ENCODE results near the gene SPECC1L. TPM values are rescaled to one million over a fixed set of nuclear protein-coding genes. Genes with fewer than 3 reads are reported as not detected.

Gene SPECC1L
- total and polyA plus RNA-seq, 2 experiments from 2014 or later, result 19.7 to 43.2 TPM

DNA sequence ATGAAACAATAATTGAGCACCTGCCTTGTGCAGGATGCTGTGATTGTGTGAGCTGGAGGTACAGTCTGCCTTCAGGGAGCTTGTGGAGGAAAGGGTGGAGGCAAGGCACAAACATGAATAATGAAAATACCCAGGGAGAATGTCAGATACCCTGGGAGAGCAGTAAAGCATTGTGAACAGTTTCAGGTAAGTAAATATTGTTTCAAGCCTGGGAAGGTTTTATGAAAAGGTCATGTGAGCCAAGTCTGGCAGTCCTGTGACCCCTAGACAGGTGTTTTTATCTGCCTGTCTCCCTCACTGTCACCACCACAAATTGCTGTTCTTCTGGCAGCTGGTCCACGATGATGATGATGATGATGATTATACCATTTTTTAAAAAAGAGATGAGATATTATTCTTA, 32.0 kb downstream of the SPECC1L start:
- Histone ChIP-seq H3K4me1 (ENCODE audit: low read depth) (peaks cover 1% of the 10 kb centered on the region), H3K27me3 (no peaks in the 10 kb centered on the region), H3K4me3 (no peak overlapping the region), H3K9me3 (ENCODE audit: low read depth) (no peaks in the 10 kb centered on the region), H3K36me3 (peaks cover 10% of the 10 kb centered on the region), H3K27ac (peak overlapping the region; percentile 38)
- DNase-seq (ENCODE audit: low read depth in 1 of 2, low spot score in 1 of 2), result no peak
- TF ChIP-seq, protein P1, sequence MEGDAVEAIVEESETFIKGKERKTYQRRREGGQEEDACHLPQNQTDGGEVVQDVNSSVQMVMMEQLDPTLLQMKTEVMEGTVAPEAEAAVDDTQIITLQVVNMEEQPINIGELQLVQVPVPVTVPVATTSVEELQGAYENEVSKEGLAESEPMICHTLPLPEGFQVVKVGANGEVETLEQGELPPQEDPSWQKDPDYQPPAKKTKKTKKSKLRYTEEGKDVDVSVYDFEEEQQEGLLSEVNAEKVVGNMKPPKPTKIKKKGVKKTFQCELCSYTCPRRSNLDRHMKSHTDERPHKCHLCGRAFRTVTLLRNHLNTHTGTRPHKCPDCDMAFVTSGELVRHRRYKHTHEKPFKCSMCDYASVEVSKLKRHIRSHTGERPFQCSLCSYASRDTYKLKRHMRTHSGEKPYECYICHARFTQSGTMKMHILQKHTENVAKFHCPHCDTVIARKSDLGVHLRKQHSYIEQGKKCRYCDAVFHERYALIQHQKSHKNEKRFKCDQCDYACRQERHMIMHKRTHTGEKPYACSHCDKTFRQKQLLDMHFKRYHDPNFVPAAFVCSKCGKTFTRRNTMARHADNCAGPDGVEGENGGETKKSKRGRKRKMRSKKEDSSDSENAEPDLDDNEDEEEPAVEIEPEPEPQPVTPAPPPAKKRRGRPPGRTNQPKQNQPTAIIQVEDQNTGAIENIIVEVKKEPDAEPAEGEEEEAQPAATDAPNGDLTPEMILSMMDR (IDR thresholded peaks at IDR 0.05; ENCODE audit: low read depth, low read length), result no peak

DNA sequence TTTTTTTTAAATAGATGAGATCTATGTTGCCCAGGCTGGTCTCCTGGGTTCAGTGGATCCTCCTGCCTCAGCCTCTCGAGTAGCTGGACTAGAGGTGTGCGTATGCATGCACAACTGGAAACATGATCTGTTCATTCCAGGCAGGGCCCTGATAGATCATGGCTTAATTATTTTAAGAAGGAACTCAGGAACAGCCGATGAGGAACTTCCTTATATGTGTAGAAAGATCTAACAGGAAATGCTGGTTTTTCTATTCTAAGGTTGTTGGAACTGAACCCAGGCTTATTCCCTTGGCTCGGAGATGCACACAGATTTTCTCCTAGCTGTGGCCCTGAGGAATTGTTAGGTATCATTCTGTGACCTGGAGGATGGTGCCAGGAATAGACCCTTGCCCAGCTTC, 32.4 kb downstream of the SPECC1L start:
- H3K36me3 ChIP-seq, result peaks cover 10% of the 10 kb centered on the region
- H3K27ac ChIP-seq, result peak overlapping the region; percentile 55

GRCh38 chr22:24304062-24304675, 33.5 kb downstream of the SPECC1L start:
- H3K36me3 ChIP-seq, result peaks cover 10% of the 10 kb centered on the region

More for the DNA sequence above, 32.4 kb downstream of the SPECC1L start:
- TF ChIP-seq, protein P1 (IDR thresholded peaks at IDR 0.05; ENCODE audit: low read depth, low read length), result no peak
- no peaks in the 10 kb centered on the region for H3K27me3 ChIP-seq
- peaks cover 5% of the 10 kb centered on the region for H3K4me1 ChIP-seq (ENCODE audit: low read depth)
- no peak overlapping the region for H3K4me3 ChIP-seq
- no peaks in the 10 kb centered on the region for H3K9me3 ChIP-seq (ENCODE audit: low read depth)
- DNase-seq (ENCODE audit: low read depth in 1 of 2, low spot score in 1 of 2), result no peak

DNA sequence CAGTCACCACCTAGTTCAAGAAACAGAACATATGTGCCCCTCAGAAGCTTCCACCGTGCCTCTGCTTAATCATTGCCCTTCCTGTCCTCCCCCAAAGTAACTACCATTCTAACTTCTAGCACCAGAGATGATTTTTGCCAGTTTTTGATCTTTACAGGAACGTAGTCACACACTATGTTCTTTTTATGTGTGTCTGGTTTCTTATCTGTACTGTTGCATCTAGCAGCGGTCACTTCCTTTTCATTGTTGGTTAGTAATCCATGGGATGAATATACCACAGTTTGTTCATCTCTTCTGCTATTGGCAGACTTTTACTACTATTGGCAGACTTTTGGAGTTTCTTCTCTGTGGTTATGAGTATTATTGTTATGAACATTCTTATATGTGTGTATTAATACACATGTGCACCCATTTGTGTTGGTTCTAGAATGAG, 34.6 kb downstream of the SPECC1L start:
- Histone ChIP-seq H3K27ac (no peak overlapping the region), H3K36me3 (peaks cover 14% of the 10 kb centered on the region)
- peak in 1 of 2 donors; percentile 57 for DNase-seq (ENCODE audit: low read depth in 1 of 2, low spot score in 1 of 2)

More at GRCh38 chr22:24304062-24304675, 33.5 kb downstream of the SPECC1L start:
- TF ChIP-seq, protein P1 (IDR thresholded peaks at IDR 0.05; ENCODE audit: low read depth, low read length), result no peak
- no peak overlapping the region for H3K4me3 ChIP-seq
- peak overlapping the region; percentile 55 for H3K27ac ChIP-seq
- no peaks in the 10 kb centered on the region for H3K9me3 ChIP-seq (ENCODE audit: low read depth)
- peaks cover 12% of the 10 kb centered on the region for H3K4me1 ChIP-seq (ENCODE audit: low read depth)
- no peak for DNase-seq (ENCODE audit: low read depth in 1 of 2, low spot score in 1 of 2)
- no peaks in the 10 kb centered on the region for H3K27me3 ChIP-seq

DNA sequence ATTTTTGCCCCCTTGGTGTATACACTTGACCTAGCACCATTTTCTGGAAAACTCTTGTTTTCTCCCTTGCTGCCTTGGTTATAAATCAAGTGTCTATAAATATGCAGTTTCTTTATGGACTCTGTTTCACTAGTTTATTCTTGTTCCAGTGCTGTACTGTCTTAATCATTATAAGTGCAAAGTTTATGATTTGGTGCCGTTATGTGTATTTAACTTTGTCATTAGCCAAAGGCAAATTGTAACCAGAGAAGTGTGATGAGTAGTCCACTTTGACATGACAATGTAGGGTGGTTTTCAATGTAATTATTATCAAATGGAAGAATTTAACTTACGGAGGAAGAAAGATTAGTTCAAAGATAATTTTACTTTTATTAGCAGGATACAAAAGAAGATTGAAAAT, 40.3 kb downstream of the SPECC1L start:
- H3K4me3 ChIP-seq, result no peak overlapping the region
- TF ChIP-seq, protein P1 (IDR thresholded peaks at IDR 0.05; ENCODE audit: low read depth, low read length), result no peak
- H3K4me1 ChIP-seq (ENCODE audit: low read depth), result peaks cover 14% of the 10 kb centered on the region
- peaks cover 37% of the 10 kb centered on the region for H3K36me3 ChIP-seq
- no peak for DNase-seq (ENCODE audit: low read depth in 1 of 2, low spot score in 1 of 2)
- H3K27me3 ChIP-seq, result no peaks in the 10 kb centered on the region
- H3K27ac ChIP-seq, result no peak overlapping the region
- no peaks in the 10 kb centered on the region for H3K9me3 ChIP-seq (ENCODE audit: low read depth)

More for the DNA sequence above, 34.6 kb downstream of the SPECC1L start:
- Histone ChIP-seq H3K27me3 (no peaks in the 10 kb centered on the region), H3K9me3 (ENCODE audit: low read depth) (no peaks in the 10 kb centered on the region), H3K4me3 (no peak overlapping the region), H3K4me1 (ENCODE audit: low read depth) (peaks cover 12% of the 10 kb centered on the region)
- TF ChIP-seq, protein P1 (IDR thresholded peaks at IDR 0.05; ENCODE audit: low read depth, low read length), result no peak
